Measurements from ENCODE around the gene CALML3. TPM values are rescaled to one million over a fixed set of nuclear protein-coding genes. Genes with fewer than 3 reads are reported as not detected.

Gene CALML3
- total and polyA plus RNA-seq, 2 donors (not counting 1 experiment from before 2014, with no cell fraction given) = not detected

DNA sequence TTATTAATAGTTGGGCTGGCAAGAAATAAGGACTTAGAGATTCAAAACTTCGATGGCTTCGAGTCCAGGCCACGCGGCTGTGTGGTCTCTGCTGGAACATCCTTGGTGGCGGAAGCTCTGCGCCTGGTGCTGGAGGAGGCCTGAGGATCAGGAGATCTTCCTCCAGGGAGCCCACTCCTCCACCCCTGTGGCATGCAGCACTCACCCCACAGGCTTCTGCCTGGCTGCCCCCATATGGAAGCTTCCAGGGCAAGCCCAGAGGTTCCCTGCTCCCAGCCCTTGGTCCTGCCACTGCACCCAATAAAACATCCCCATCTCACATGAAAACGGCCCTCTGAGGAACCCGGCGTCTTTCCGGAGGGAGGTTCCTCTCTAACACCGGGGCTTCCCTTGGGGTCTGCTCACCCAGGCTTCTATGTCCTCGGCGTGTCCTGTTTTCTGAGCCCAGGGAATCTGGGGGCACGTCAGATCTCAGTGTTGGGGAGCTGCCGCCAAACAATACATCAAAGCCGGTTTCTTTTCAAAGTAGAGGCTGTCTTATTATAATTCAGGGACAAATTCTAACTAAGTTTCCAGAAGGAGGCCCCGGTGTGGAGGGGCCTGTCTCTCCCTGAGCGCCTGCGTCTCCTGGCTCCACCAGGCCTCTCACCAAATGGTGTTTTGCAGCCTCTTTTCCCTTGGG, 32.4 kb downstream of the CALML3 start:
- Histone ChIP-seq H4K20me1 (ENCODE audit: control insufficient read depth, insufficient read depth, low read length, poor library complexity, severe bottlenecking) (no peaks in the 10 kb centered on the region), H2AFZ (ENCODE audit: insufficient read depth, low read depth, low read length, poor library complexity, severe bottlenecking) (no peak overlapping the region), H3K79me2 (ENCODE audit: control insufficient read depth, insufficient read depth, low read length) (no peaks in the 10 kb centered on the region), H3K36me3 (replicated peaks in 1 of 2; ENCODE audit: control extremely low read depth in 1 of 2, control insufficient read depth in 1 of 2, extremely low read depth in 1 of 2, insufficient read depth in 2 of 2, low read length in 1 of 2) (no peaks in the 10 kb centered on the region), H3K9ac (ENCODE audit: low read length) (no peak overlapping the region), H3K27ac (ENCODE audit: low read length in 2 of 2) (no peak overlapping the region), H3K4me3 (ENCODE audit: control extremely low read depth in 1 of 5, extremely low read depth in 1 of 5, insufficient read depth in 1 of 5, low read depth in 2 of 5, low read length in 4 of 5) (no peak overlapping the region), H3K9me3 (ENCODE audit: control extremely low read depth in 1 of 3, control insufficient read depth in 2 of 3, insufficient read depth in 1 of 3, low read length in 2 of 3) (no peaks in the 10 kb centered on the region), H3K4me2 (replicated peaks; ENCODE audit: low read depth, low read length, poor library complexity, severe bottlenecking) (no peak overlapping the region), H3K4me1 (ENCODE audit: control insufficient read depth in 2 of 2, insufficient read depth in 2 of 2, low read length in 2 of 2) (no peaks in the 10 kb centered on the region), H3K27me3 (replicated peaks in 1 of 4; ENCODE audit: control extremely low read depth in 1 of 4, control insufficient read depth in 3 of 4, insufficient read depth in 4 of 4, low read length in 3 of 4) (no peaks in the 10 kb centered on the region)
- WGBS (ENCODE audit: insufficient coverage) = 90% methylated on average over 14 of the region's 19 CpGs
- DNase-seq (no peak), ATAC-seq (ENCODE audit: low read depth) (no peak)
- no peak overlapping the region for H3K27ac Mint-ChIP-seq
- intact Hi-C loops (cut with micrococcal nuclease) = no loop called here
- CTCF ChIA-PET = no interaction called here
- H3K27me3 Mint-ChIP-seq = peaks cover 8% of the 10 kb centered on the region
- H3K9me3 Mint-ChIP-seq (ENCODE audit: insufficient read depth) = no peaks in the 10 kb centered on the region
- TF ChIP-seq EZH2 (IDR thresholded peaks at IDR 0.05; ENCODE audit: borderline replicate concordance, insufficient read depth, low read depth, low read length, poor library complexity, severe bottlenecking) = no peak
- TF ChIP-seq, protein P1, sequence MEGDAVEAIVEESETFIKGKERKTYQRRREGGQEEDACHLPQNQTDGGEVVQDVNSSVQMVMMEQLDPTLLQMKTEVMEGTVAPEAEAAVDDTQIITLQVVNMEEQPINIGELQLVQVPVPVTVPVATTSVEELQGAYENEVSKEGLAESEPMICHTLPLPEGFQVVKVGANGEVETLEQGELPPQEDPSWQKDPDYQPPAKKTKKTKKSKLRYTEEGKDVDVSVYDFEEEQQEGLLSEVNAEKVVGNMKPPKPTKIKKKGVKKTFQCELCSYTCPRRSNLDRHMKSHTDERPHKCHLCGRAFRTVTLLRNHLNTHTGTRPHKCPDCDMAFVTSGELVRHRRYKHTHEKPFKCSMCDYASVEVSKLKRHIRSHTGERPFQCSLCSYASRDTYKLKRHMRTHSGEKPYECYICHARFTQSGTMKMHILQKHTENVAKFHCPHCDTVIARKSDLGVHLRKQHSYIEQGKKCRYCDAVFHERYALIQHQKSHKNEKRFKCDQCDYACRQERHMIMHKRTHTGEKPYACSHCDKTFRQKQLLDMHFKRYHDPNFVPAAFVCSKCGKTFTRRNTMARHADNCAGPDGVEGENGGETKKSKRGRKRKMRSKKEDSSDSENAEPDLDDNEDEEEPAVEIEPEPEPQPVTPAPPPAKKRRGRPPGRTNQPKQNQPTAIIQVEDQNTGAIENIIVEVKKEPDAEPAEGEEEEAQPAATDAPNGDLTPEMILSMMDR (IDR thresholded peaks at IDR 0.05) = no peak
- H3K4me3 Mint-ChIP-seq = no peak overlapping the region
- POLR2A ChIA-PET = no interaction called here
- peaks cover 5% of the 10 kb centered on the region for H3K4me1 Mint-ChIP-seq

All from B cell (primary cell).